HuH-7 (cell line): ENCODE results near the gene RPL10L.

Experiments
- DNase-seq: peaks from one replicate; pipeline ENCODE4 v3.0.0; 2011; ENCODE audit warnings: low spot score

RPL10L gene

GRCh38 chr14:46651526-46652144 lies at the start of gene RPL10L:
Gene RPL10L, minus strand, starts transcription at chr14:46651781. Its CDS starts 45 bp downstream, at chr14:46651736.
- no peak for DNase-seq

- no peak for DNase-seq
These were observed 40.2 kb upstream of the RPL10L start for GRCh38 chr14:46691819-46692218.

GRCh38 chr14:46686652-46687051 lies 35.1 kb upstream of the RPL10L start:
- DNase-seq = no peak

- DNase-seq = no peak
These were observed 20.5 kb upstream of the RPL10L start for GRCh38 chr14:46672128-46672527.

GRCh38 chr14:46663382-46663781 lies 11.8 kb upstream of the RPL10L start:
- DNase-seq = no peak

GRCh38 chr14:46661728-46662127 lies 10.1 kb upstream of the RPL10L start:
- no peak for DNase-seq

GRCh38 chr14:46653031-46653755 lies 1.6 kb upstream of the RPL10L start:
- DNase-seq = no peak

GRCh38 chr14:46646796-46647195 lies 4.8 kb downstream of the RPL10L start:
- DNase-seq = no peak

- DNase-seq = no peak
These were observed 24.7 kb downstream of the RPL10L start for GRCh38 chr14:46626876-46627275.
